VCaP (cell line): Measurements from ENCODE around the gene LSAMP.

Source experiments
- H3K27ac ChIP-seq: fragments of 450-650 bp; 2 replicates; pipeline ENCODE4 v1.5.1; 2017
- TF ChIP-seq, protein P1 (sequence below): fragments of 450-650 bp; conservative IDR thresholded peaks from 2 replicates; pipeline ENCODE4 v1.5.1; 2017; ENCODE audit warnings: mild to moderate bottlenecking, moderate library complexity

LSAMP gene

DNA sequence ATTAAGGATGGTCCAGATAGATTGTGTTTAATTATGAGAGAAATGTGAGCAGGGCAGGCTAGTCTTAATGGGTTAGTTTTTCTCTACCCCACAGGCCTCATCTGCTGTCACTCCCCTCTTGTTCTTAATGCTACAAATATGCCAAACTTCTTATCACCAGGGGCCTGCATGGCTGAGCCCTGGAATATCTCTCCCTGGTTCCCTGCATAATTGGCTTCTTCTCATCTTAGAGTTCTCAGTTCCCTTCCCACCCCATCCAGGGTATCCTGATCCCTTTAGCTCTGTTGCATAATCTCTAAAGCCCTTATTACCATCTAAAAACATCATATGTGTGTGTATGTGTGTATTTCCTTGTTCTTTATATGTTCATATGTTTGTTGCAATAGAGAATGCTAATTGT, 279.6 kb downstream of the LSAMP start:
- no peak overlapping the region for H3K27ac ChIP-seq

DNA sequence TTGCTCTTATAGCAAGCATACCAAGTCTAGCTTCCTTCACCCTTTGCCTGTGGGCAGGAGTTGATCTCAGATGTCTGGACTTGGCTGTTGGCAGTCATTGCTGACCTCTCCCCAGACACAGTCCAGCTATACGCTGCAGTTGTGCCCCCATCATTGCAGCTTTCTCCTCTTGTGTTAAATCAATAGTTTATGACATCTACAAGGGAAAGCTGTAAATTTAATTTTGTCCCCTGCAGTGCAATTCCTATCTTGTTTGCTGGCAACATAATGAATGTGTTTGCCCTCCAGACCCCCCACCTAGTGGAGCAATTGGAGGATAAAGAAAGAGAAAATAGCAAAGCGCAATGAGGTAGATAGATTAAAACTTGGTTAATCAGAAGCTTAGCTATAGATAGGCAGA, 280.2 kb downstream of the LSAMP start:
- H3K27ac ChIP-seq, result no peak overlapping the region
- TF ChIP-seq, protein P1, sequence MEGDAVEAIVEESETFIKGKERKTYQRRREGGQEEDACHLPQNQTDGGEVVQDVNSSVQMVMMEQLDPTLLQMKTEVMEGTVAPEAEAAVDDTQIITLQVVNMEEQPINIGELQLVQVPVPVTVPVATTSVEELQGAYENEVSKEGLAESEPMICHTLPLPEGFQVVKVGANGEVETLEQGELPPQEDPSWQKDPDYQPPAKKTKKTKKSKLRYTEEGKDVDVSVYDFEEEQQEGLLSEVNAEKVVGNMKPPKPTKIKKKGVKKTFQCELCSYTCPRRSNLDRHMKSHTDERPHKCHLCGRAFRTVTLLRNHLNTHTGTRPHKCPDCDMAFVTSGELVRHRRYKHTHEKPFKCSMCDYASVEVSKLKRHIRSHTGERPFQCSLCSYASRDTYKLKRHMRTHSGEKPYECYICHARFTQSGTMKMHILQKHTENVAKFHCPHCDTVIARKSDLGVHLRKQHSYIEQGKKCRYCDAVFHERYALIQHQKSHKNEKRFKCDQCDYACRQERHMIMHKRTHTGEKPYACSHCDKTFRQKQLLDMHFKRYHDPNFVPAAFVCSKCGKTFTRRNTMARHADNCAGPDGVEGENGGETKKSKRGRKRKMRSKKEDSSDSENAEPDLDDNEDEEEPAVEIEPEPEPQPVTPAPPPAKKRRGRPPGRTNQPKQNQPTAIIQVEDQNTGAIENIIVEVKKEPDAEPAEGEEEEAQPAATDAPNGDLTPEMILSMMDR, result no peak

More for the DNA sequence above, 279.6 kb downstream of the LSAMP start:
- TF ChIP-seq, protein P1, result no peak

- no peak overlapping the region for H3K27ac ChIP-seq
- TF ChIP-seq, protein P1, result no peak
These were observed 281.2 kb downstream of the LSAMP start for GRCh38 chr3:116164039-116164438.

GRCh38 chr3:116161575-116162525, 283.4 kb downstream of the LSAMP start:
- TF ChIP-seq, protein P1, result no peak

DNA sequence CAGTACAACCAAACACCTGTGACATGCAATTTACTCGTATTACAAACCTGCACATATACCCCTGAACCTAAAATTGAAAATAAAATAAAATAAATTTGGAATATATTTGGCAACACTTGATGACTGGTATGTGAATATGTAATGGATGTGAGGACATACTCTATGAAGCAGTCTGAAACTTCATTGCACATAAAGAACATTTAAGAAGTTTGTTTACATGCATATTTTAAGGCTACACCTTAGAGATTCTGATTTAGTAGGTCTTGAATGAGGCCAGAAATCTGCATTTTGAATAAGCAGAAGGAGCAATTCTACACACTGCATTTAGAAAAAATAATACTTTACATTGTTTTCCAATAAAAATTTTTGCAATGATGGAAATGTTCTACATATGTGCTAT, 284.7 kb downstream of the LSAMP start:
- H3K27ac ChIP-seq, result no peak overlapping the region
- TF ChIP-seq, protein P1, result no peak

More at GRCh38 chr3:116161575-116162525, 283.4 kb downstream of the LSAMP start:
- H3K27ac ChIP-seq, result no peak overlapping the region

DNA sequence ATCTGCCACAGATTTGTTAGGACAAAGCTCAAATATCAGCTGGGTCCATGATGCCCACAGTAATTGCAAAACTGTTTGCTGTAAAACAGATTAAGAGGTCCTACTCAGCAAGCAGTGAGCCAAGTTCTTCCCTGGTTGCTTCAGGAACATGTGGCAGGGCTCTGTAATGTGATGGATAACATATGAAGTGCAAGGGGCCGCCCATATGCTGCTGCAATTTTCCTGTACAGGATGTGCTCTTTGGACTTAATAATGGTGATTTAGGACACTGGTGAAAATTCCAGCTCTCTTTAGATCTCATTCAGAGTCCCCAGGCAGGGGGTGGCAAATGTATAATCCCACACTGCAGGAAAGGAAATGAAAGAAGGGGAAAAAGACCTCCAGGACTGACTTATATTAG, 289.4 kb downstream of the LSAMP start:
- TF ChIP-seq, protein P1, result no peak
- no peak overlapping the region for H3K27ac ChIP-seq

DNA sequence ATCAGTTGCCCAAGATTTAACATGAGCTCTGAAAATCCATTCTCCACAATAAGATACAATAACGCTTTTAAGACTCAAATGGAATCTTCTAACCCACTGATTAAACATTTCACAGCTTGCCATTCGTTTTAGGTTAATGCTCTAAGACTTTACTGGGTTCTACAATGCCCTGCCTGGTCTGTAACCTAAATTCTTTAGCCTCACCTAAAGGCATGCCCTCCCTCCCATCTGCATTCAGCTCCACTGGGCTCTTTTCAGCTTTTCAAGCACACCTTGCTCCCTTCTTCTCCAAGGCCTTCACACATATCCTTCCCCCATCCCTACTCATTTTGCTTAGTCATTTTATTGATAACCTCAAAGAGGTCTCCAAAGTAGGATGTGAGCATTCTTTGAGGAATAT, 290.9 kb downstream of the LSAMP start:
- no peak overlapping the region for H3K27ac ChIP-seq
- TF ChIP-seq, protein P1, result no peak
